OCI-LY7 (cell line): ENCODE measurements around the gene IGSF21.

Experiments
- CTCF ChIP-seq: fragments of 200-600 bp; sonication (generic); conservative IDR thresholded peaks from 2 replicates; pipeline ENCODE4 v1.5.1; 2014; ENCODE audit warnings: mild to moderate bottlenecking, antibody characterized with exemption, low read length, moderate library complexity, mixed read lengths
- EZH2phosphoT487 ChIP-seq: fragments of 200-600 bp; sonication (generic); IDR thresholded peaks from 2 replicates; pipeline ENCODE4 v1.6.1; 2018; ENCODE audit warnings: low read depth, borderline replicate concordance, mild to moderate bottlenecking, mixed run types, antibody characterized with exemption, low read length, moderate library complexity, mixed read lengths

DNA sequence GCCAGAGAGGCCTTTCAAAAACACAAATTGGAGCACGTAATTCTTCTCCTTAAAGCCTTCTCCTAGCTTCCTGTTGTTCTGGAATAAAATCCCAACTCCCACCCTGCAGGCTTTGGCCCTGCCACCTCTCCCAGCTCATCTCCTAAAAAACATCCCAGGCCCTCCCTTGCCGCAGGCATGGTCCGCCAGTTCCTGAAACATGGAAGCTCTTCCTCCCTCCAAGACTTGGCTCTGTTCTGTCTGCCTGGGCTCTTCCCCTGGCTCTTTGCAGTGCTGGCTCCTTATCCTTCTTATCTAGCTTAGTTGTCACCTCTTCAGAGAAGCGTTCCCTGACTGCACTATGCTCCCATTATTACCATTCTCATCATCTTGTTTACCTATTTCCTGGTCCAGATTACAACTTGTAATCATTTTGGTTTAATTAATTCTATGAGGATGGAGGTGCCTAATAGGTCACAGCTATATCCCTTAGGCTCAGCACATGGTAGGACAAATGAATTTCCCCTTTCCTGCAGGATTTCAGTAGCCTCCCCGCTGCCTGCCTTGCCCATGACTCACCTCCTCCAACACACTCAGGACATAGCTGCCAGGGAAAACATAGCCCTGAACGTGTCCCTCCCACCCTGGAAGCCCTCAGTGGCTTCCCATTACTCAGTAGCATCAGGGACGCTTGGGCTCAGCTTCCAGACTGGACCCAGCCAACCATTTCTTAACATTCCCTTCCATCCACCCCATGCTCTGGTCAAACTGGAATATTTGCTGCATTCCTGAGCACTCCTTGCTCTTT is 15.7 kb upstream of the IGSF21 start:
- no peak for TF ChIP-seq CTCF
- TF ChIP-seq EZH2phosphoT487: no peak
